Endothelial cell (in vitro differentiated cells): Measurements from ENCODE around the gene CSNK1G2. TPM values are rescaled to one million over a fixed set of nuclear protein-coding genes. Genes with fewer than 3 reads are reported as not detected.

Experiments used
- DNase-seq: peaks from one replicate; pipeline ENCODE4 v3.0.0; 2021; ENCODE audit warnings: low spot score
- H3K27ac Mint-ChIP-seq: one replicate; pipeline ENCODE4 v1.8.0; 2021; ENCODE audit warnings: mixed read lengths, inconsistent platforms; ENCODE audit not compliant: unreplicated experiment
- H3K27me3 Mint-ChIP-seq: one replicate; pipeline ENCODE4 v1.8.0; 2021; ENCODE audit warnings: mild to moderate bottlenecking, moderate library complexity, mixed read lengths, inconsistent platforms; ENCODE audit not compliant: unreplicated experiment
- H3K36me3 Mint-ChIP-seq: one replicate; pipeline ENCODE4 v1.8.0; 2021; ENCODE audit warnings: mild to moderate bottlenecking, low read depth, mixed read lengths, inconsistent platforms; ENCODE audit not compliant: unreplicated experiment
- H3K4me1 Mint-ChIP-seq: one replicate; pipeline ENCODE4 v1.8.0; 2021; ENCODE audit warnings: mild to moderate bottlenecking, mixed read lengths, inconsistent platforms; ENCODE audit not compliant: unreplicated experiment
- H3K4me3 Mint-ChIP-seq: one replicate; pipeline ENCODE4 v1.8.0; 2021; ENCODE audit warnings: mild to moderate bottlenecking, mixed read lengths, inconsistent platforms; ENCODE audit not compliant: unreplicated experiment
- H3K9me3 Mint-ChIP-seq: one replicate; pipeline ENCODE4 v1.8.0; 2021; ENCODE audit warnings: mixed read lengths, inconsistent platforms; ENCODE audit not compliant: unreplicated experiment
- total RNA-seq: library from RNA; stranded (reverse); fragmentation: NEBNext Ultra II Directional; extraction: Animal tissue kit (Norgen Biotek cat#: 25700); gene quantifications from one replicate; pipeline ENCODE4 v1.2.1, GENCODE V29; 2021; ENCODE audit not compliant: unreplicated experiment
- TF ChIP-seq, protein P1 (sequence below): fragments of 200-600 bp; sonication (generic); IDR thresholded peaks from one replicate; pipeline ENCODE4 v1.5.0; 2021; ENCODE audit warnings: antibody characterized with exemption; ENCODE audit not compliant: unreplicated experiment

Gene CSNK1G2
- total RNA-seq, 1 donor from 2014 or later, result 110 TPM

DNA sequence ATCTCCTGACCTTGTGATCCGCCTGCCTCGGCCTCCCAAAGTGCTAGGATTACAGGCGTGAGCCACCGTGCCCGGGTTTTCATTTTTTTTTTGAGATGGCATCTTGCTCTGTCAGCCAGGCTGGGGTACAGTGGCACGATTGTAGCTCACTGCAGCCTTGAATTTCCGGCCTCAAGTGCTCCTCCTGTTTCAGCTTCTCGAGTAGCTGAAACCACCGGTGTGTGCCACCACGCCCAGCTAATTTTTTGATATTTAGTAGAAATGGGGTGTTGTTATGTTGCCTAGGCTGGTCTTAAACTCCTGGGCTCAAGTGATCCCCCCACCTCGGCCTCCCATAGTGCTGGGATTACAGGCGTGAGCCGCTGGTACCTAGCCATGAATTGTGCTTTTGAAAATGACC, 29.9 kb upstream of the CSNK1G2 start:
- Mint-ChIP-seq H3K4me3 (no peak overlapping the region), H3K27me3 (peaks cover 3% of the 10 kb centered on the region), H3K27ac (no peak overlapping the region), H3K4me1 (peaks cover 4% of the 10 kb centered on the region), H3K9me3 (no peaks in the 10 kb centered on the region), H3K36me3 (no peaks in the 10 kb centered on the region)
- TF ChIP-seq, protein P1, sequence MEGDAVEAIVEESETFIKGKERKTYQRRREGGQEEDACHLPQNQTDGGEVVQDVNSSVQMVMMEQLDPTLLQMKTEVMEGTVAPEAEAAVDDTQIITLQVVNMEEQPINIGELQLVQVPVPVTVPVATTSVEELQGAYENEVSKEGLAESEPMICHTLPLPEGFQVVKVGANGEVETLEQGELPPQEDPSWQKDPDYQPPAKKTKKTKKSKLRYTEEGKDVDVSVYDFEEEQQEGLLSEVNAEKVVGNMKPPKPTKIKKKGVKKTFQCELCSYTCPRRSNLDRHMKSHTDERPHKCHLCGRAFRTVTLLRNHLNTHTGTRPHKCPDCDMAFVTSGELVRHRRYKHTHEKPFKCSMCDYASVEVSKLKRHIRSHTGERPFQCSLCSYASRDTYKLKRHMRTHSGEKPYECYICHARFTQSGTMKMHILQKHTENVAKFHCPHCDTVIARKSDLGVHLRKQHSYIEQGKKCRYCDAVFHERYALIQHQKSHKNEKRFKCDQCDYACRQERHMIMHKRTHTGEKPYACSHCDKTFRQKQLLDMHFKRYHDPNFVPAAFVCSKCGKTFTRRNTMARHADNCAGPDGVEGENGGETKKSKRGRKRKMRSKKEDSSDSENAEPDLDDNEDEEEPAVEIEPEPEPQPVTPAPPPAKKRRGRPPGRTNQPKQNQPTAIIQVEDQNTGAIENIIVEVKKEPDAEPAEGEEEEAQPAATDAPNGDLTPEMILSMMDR, result no peak
- DNase-seq, result no peak

DNA sequence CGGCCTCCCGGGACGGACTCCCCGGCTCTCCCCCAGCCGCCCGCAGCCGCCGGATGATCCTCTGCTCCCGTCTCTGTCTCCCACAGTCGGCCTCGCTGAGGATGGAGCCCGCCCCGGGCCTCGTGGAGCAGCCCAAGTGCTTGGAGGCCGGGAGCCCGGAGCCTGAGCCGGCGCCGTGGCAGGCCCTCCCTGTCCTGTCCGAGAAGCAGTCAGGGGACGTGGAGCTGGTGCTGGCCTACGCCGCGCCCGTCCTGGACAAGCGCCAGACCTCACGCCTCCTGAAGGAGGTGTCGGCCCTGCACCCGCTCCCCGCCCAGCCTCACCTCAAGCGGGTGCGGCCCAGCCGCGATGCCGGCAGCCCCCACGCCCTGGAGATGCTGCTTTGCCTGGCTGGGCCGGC, 29.0 kb upstream of the CSNK1G2 start:
- Mint-ChIP-seq H3K9me3 (no peaks in the 10 kb centered on the region), H3K4me3 (no peak overlapping the region), H3K4me1 (peaks cover 4% of the 10 kb centered on the region), H3K27me3 (peaks cover 5% of the 10 kb centered on the region), H3K27ac (no peak overlapping the region), H3K36me3 (no peaks in the 10 kb centered on the region)
- TF ChIP-seq, protein P1, result no peak
- no peak for DNase-seq

DNA sequence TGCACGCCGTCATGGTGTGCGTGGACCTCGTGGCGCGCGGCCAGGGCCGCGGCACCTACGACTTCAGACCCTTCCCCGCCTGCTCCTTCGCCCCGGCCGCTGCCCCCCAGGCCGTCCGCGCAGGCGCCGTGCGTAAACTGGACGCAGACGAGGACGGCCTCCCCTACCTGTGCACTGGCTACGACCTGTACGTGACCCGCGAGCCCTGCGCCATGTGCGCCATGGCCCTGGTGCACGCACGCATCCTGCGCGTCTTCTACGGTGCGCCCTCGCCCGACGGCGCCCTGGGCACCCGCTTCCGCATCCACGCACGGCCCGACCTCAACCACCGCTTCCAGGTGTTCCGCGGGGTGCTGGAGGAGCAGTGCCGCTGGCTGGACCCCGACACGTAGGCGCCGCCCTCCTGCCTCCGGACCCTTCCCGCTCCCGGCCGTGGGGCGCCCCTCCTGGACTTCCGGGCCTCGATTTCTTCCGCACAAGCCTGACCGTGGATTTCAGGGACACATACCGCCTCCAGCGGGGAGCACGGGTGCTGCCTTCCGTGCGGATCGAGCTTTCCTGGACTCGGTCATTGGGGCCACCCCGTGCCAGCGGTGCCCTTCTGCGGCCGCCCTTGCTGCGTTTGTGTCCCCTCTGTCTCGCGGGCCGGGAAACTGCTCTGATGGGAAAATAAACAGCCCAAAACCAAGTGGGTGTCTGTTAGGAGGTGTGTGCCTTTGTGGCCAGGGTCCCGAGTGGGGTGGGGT, 28.0 kb upstream of the CSNK1G2 start:
- peaks cover 4% of the 10 kb centered on the region for H3K4me1 Mint-ChIP-seq
- TF ChIP-seq, protein P1, result no peak
- no peak for DNase-seq
- no peaks in the 10 kb centered on the region for H3K9me3 Mint-ChIP-seq
- H3K36me3 Mint-ChIP-seq, result no peaks in the 10 kb centered on the region
- peak overlapping the region; percentile 37 for H3K4me3 Mint-ChIP-seq
- no peak overlapping the region for H3K27ac Mint-ChIP-seq
- H3K27me3 Mint-ChIP-seq, result peaks cover 5% of the 10 kb centered on the region

DNA sequence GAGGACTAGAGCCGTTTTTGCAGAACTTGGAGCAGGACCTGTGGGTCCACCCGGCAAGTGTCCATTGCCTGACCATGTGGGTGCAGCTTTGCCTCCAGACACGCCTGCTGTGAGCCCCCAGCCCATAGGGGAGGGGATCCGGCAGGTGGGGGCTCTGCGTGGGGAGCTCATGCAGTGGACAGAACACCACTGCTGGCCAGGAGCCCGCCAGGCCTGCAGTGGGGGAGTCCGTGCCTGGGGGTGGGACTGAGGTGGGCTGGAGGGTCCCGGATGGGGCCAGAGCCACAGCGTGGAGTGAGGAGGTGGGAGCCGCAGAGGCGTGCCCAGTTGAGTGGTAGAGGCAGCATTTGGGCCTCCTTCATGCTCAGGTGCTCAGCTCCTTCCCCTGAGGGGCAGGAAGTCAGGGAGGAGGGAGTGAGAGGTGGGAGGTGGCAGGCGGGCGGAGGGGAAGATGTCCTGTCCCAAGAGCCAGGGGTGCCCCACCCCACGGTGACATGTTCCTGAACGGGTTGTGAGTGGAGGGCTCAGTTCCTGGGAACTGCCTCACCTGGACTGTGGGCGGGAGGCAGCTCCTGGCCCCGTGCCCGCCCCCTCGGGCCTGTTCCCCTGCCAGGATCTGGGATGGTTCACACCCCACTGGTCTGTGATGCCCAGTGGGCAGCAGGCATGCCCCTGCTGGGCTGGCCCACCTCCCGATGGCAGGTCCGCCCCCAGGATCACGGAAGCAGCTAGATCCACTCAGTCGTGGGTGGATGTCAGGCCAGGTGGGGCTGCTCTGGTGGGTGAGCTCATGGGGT, 27.0 kb upstream of the CSNK1G2 start:
- no peaks in the 10 kb centered on the region for H3K9me3 Mint-ChIP-seq
- H3K4me3 Mint-ChIP-seq, result peak overlapping the region; percentile 37
- H3K27ac Mint-ChIP-seq, result no peak overlapping the region
- no peak for DNase-seq
- peaks cover 3% of the 10 kb centered on the region for H3K36me3 Mint-ChIP-seq
- H3K4me1 Mint-ChIP-seq, result peaks cover 4% of the 10 kb centered on the region
- TF ChIP-seq, protein P1, result no peak
- H3K27me3 Mint-ChIP-seq, result peaks cover 5% of the 10 kb centered on the region
